OCI-LY1 (cell line): ENCODE measurements around the gene NUMB.

Source experiments
- CTCF ChIP-seq: fragments of 200-600 bp; sonication (generic), shearing (Covaris generic); IDR thresholded peaks from 2 replicates; pipeline ENCODE4 v1.5.1; 2017; ENCODE audit warnings: mild to moderate bottlenecking, antibody characterized with exemption, low read length, moderate library complexity, mixed read lengths
- EZH2 ChIP-seq: fragments of 200-600 bp; sonication (generic), shearing (Covaris generic); IDR thresholded peaks from 2 replicates; pipeline ENCODE4 v1.8.0; 2017; ENCODE audit warnings: borderline replicate concordance, mixed run types, mild to moderate bottlenecking, antibody characterized with exemption, low read length, moderate library complexity, mixed read lengths

DNA sequence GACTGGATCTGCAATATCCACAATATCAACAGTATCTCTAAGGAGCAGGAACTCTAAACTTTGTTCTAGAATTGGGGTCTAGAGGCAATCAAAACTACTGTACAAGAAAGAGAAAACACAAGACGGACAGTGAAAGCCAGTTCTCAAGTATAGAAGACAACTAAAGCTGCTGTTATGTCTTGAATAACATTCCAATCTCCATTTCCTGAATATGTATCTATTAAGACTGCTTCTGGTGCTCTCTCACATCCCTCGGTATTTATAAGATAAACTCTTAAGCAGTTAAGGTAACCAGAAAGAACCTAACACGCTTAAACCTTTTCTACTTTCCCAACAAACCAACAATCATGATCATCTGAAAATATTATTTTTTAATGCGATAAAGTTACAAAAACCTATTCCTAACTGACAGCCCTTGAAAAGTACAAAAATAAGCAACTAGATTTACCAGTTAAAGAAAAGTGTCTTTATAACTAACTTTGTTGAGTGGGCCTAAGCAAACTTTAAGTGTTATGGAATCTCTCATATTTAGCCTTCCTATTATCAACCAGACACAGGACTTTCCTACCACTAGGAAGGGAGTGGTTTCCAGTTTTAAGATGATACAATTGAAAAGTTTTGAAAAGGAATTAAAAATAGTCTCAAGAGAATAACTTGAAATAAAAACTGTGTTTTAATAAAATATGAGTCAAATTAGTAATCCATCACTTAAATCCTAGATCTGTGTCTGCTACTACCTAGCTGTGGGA, 30.7 kb downstream of the NUMB start:
- no peak for TF ChIP-seq CTCF
- TF ChIP-seq EZH2: no peak
